M059J (cell line): ENCODE measurements around the gene MORC2. TPM values are rescaled to one million over a fixed set of nuclear protein-coding genes. Genes with fewer than 3 reads are reported as not detected.

Experiments
- DNase-seq: peaks from one replicate; pipeline ENCODE4 v3.0.0-alpha.2; 2012; ENCODE audit warnings: low read depth
- total RNA-seq: library from RNA; depleted of rRNA; stranded (reverse); fragments of >200 nt; shearing (Covaris generic); gene quantifications from 2 replicates; pipeline ENCODE4 v1.2.3, GENCODE V29; 2014

The MORC2 gene
- total RNA-seq, 1 experiment from 2014 or later: 21.6 TPM

GRCh38 chr22:30921108-30921507, 47.5 kb downstream of the MORC2 start:
- no peak for DNase-seq

GRCh38 chr22:30920407-30920806, 48.2 kb downstream of the MORC2 start:
- DNase-seq: peak; percentile 46

GRCh38 chr22:30919973-30920372, 48.6 kb downstream of the MORC2 start:
- DNase-seq: no peak

GRCh38 chr22:30918761-30919160, 49.8 kb downstream of the MORC2 start:
- DNase-seq: no peak

GRCh38 chr22:30910358-30910757, 58.2 kb downstream of the MORC2 start:
- no peak for DNase-seq

GRCh38 chr22:30909306-30909705, 59.3 kb downstream of the MORC2 start:
- no peak for DNase-seq

- DNase-seq: no peak
Measured at GRCh38 chr22:30908051-30908461, 60.5 kb downstream of the MORC2 start.

- DNase-seq: no peak
Measured at GRCh38 chr22:30906946-30907345, 61.6 kb downstream of the MORC2 start.

GRCh38 chr22:30906411-30906810, 62.2 kb downstream of the MORC2 start:
- no peak for DNase-seq

- DNase-seq: no peak
Measured at GRCh38 chr22:30905696-30906341, 62.8 kb downstream of the MORC2 start.

- DNase-seq: no peak
Measured at GRCh38 chr22:30903876-30904460, 64.6 kb downstream of the MORC2 start.

- no peak for DNase-seq
Measured at GRCh38 chr22:30902496-30903357, 65.8 kb downstream of the MORC2 start.

GRCh38 chr22:30894371-30894740, 74.2 kb downstream of the MORC2 start:
- DNase-seq: no peak

- DNase-seq: no peak
Measured at GRCh38 chr22:30893434-30894370, 74.9 kb downstream of the MORC2 start.

- no peak for DNase-seq
Measured at GRCh38 chr22:30892731-30893221, 75.8 kb downstream of the MORC2 start.

- DNase-seq: no peak
Measured at GRCh38 chr22:30892286-30892685, 76.3 kb downstream of the MORC2 start.

- DNase-seq: no peak
Measured at GRCh38 chr22:30891781-30892180, 76.8 kb downstream of the MORC2 start.

GRCh38 chr22:30891443-30891755, 77.2 kb downstream of the MORC2 start:
- no peak for DNase-seq

GRCh38 chr22:30890686-30891442, 77.7 kb downstream of the MORC2 start:
- peak; percentile 3 for DNase-seq

GRCh38 chr22:30889996-30890480, 78.5 kb downstream of the MORC2 start:
- no peak for DNase-seq
